ENCODE data around the gene TRPM5. TPM values are rescaled to one million over a fixed set of nuclear protein-coding genes. Genes with fewer than 3 reads are reported as not detected.

The TRPM5 gene
- total RNA-seq, 1 donor from 2014 or later = not detected

GRCh38 chr11:2466069-2466801 is 21.9 kb upstream of the TRPM5 start:
- Mint-ChIP-seq H3K4me1 (ENCODE audit: low read depth) (peaks cover 19% of the 10 kb centered on the region), H3K27me3 (ENCODE audit: insufficient read depth) (peaks cover 11% of the 10 kb centered on the region), H3K36me3 (ENCODE audit: low read depth) (no peaks in the 10 kb centered on the region), H3K27ac (no peak overlapping the region), H3K4me3 (peak overlapping the region; percentile 7), H3K9me3 (no peaks in the 10 kb centered on the region)
- intact Hi-C loops (cut with micrococcal nuclease) = no loop called here
- no peak for DNase-seq (ENCODE audit: low spot score)

GRCh38 chr11:2465202-2466068 is 21.1 kb upstream of the TRPM5 start:
- H3K36me3 Mint-ChIP-seq (ENCODE audit: low read depth) = no peaks in the 10 kb centered on the region
- H3K4me3 Mint-ChIP-seq = no peak overlapping the region
- peaks cover 11% of the 10 kb centered on the region for H3K27me3 Mint-ChIP-seq (ENCODE audit: insufficient read depth)
- peaks cover 19% of the 10 kb centered on the region for H3K4me1 Mint-ChIP-seq (ENCODE audit: low read depth)
- H3K27ac Mint-ChIP-seq = no peak overlapping the region
- intact Hi-C loops (cut with micrococcal nuclease) = no loop called here
- DNase-seq (ENCODE audit: low spot score) = no peak
- no peaks in the 10 kb centered on the region for H3K9me3 Mint-ChIP-seq

- no peak overlapping the region for H3K4me3 Mint-ChIP-seq
- no peaks in the 10 kb centered on the region for H3K9me3 Mint-ChIP-seq
- intact Hi-C loops (cut with micrococcal nuclease) = no loop called here
- peaks cover 19% of the 10 kb centered on the region for H3K4me1 Mint-ChIP-seq (ENCODE audit: low read depth)
- H3K27ac Mint-ChIP-seq = no peak overlapping the region
- no peaks in the 10 kb centered on the region for H3K36me3 Mint-ChIP-seq (ENCODE audit: low read depth)
- H3K27me3 Mint-ChIP-seq (ENCODE audit: insufficient read depth) = peaks cover 11% of the 10 kb centered on the region
- no peak for DNase-seq (ENCODE audit: low spot score)
These were observed 20.3 kb upstream of the TRPM5 start for GRCh38 chr11:2464451-2465165.

GRCh38 chr11:2463766-2464277 is 19.5 kb upstream of the TRPM5 start:
- Mint-ChIP-seq H3K27ac (no peak overlapping the region), H3K27me3 (ENCODE audit: insufficient read depth) (peaks cover 6% of the 10 kb centered on the region), H3K36me3 (ENCODE audit: low read depth) (no peaks in the 10 kb centered on the region), H3K4me3 (no peak overlapping the region), H3K4me1 (ENCODE audit: low read depth) (peaks cover 16% of the 10 kb centered on the region), H3K9me3 (no peaks in the 10 kb centered on the region)
- intact Hi-C loops (cut with micrococcal nuclease) = no loop called here
- no peak for DNase-seq (ENCODE audit: low spot score)

- Mint-ChIP-seq H3K27me3 (ENCODE audit: insufficient read depth) (peaks cover 3% of the 10 kb centered on the region), H3K4me1 (ENCODE audit: low read depth) (peaks cover 14% of the 10 kb centered on the region), H3K27ac (no peak overlapping the region), H3K9me3 (no peaks in the 10 kb centered on the region), H3K36me3 (ENCODE audit: low read depth) (no peaks in the 10 kb centered on the region), H3K4me3 (no peak overlapping the region)
- no peak for DNase-seq (ENCODE audit: low spot score)
- intact Hi-C loops (cut with micrococcal nuclease) = no loop called here
These were observed 18.9 kb upstream of the TRPM5 start for GRCh38 chr11:2462986-2463765.

GRCh38 chr11:2462543-2462985 is 18.2 kb upstream of the TRPM5 start:
- DNase-seq (ENCODE audit: low spot score) = no peak
- intact Hi-C loops (cut with micrococcal nuclease) = no loop called here
- H3K9me3 Mint-ChIP-seq = no peaks in the 10 kb centered on the region

GRCh38 chr11:2461956-2462542 is 17.7 kb upstream of the TRPM5 start:
- no peak overlapping the region for H3K27ac Mint-ChIP-seq
- no peaks in the 10 kb centered on the region for H3K36me3 Mint-ChIP-seq (ENCODE audit: low read depth)
- H3K4me3 Mint-ChIP-seq = no peak overlapping the region
- no peaks in the 10 kb centered on the region for H3K9me3 Mint-ChIP-seq
- peaks cover 8% of the 10 kb centered on the region for H3K4me1 Mint-ChIP-seq (ENCODE audit: low read depth)
- DNase-seq (ENCODE audit: low spot score) = no peak
- intact Hi-C loops (cut with micrococcal nuclease) = no loop called here
- H3K27me3 Mint-ChIP-seq (ENCODE audit: insufficient read depth) = no peaks in the 10 kb centered on the region

More at GRCh38 chr11:2462543-2462985, 18.2 kb upstream of the TRPM5 start:
- Mint-ChIP-seq H3K4me3 (no peak overlapping the region), H3K4me1 (ENCODE audit: low read depth) (peaks cover 13% of the 10 kb centered on the region), H3K27me3 (ENCODE audit: insufficient read depth) (no peaks in the 10 kb centered on the region), H3K27ac (no peak overlapping the region), H3K36me3 (ENCODE audit: low read depth) (no peaks in the 10 kb centered on the region)

- DNase-seq (ENCODE audit: low spot score) = no peak
- Mint-ChIP-seq H3K27ac (no peak overlapping the region), H3K4me1 (ENCODE audit: low read depth) (peaks cover 1% of the 10 kb centered on the region), H3K9me3 (no peaks in the 10 kb centered on the region), H3K27me3 (ENCODE audit: insufficient read depth) (no peaks in the 10 kb centered on the region), H3K36me3 (ENCODE audit: low read depth) (no peaks in the 10 kb centered on the region), H3K4me3 (no peak overlapping the region)
- intact Hi-C loops (cut with micrococcal nuclease) = no loop called here
These were observed 17.1 kb upstream of the TRPM5 start for GRCh38 chr11:2461253-2461955.

- Mint-ChIP-seq H3K27me3 (ENCODE audit: insufficient read depth) (no peaks in the 10 kb centered on the region), H3K36me3 (ENCODE audit: low read depth) (no peaks in the 10 kb centered on the region), H3K9me3 (no peaks in the 10 kb centered on the region), H3K4me3 (no peak overlapping the region), H3K4me1 (ENCODE audit: low read depth) (no peaks in the 10 kb centered on the region), H3K27ac (no peak overlapping the region)
- no peak for DNase-seq (ENCODE audit: low spot score)
- intact Hi-C loops (cut with micrococcal nuclease) = no loop called here
These were observed 16.4 kb upstream of the TRPM5 start for GRCh38 chr11:2460540-2461252.

- H3K27ac Mint-ChIP-seq = no peak overlapping the region
- H3K27me3 Mint-ChIP-seq (ENCODE audit: insufficient read depth) = no peaks in the 10 kb centered on the region
- H3K36me3 Mint-ChIP-seq (ENCODE audit: low read depth) = no peaks in the 10 kb centered on the region
- H3K4me3 Mint-ChIP-seq = no peak overlapping the region
- no peaks in the 10 kb centered on the region for H3K9me3 Mint-ChIP-seq
- H3K4me1 Mint-ChIP-seq (ENCODE audit: low read depth) = no peaks in the 10 kb centered on the region
- intact Hi-C loops (cut with micrococcal nuclease) = no loop called here
- no peak for DNase-seq (ENCODE audit: low spot score)
These were observed 15.7 kb upstream of the TRPM5 start for GRCh38 chr11:2459796-2460531.
